Gastroesophageal sphincter (tissue), 4 donors: ENCODE data around the gene POLR2M. TPM values are rescaled to one million over a fixed set of nuclear protein-coding genes. Genes with fewer than 3 reads are reported as not detected.

Experiments
- ATAC-seq: fragments of 150-250 bp; one replicate; pipeline ENCODE4 v1.9.1; 2016; ENCODE audit warnings: mild to moderate bottlenecking, moderate library complexity
- H3K27ac ChIP-seq, 4 donors: fragments of 200-600 bp; sonication (generic) in 3 of 4; 1 replicate in 3 of 4; 2 replicates in 1 of 4; pipeline ENCODE4 v1.5.1; 2016 to 2019
- H3K27me3 ChIP-seq: fragments of 200-600 bp; sonication (generic); one replicate; pipeline ENCODE4 v1.5.1; 2019
- H3K36me3 ChIP-seq, 2 donors: fragments of 200-600 bp; sonication (generic); one replicate each; pipeline ENCODE4 v1.5.1; 2019; ENCODE audit warnings: control low read depth in 1 of 2
- H3K4me1 ChIP-seq, 3 donors: fragments of 200-600 bp; sonication (generic); 1 replicate in 2 of 3; 2 replicates in 1 of 3; pipeline ENCODE4 v1.5.1; 2016 to 2019; ENCODE audit warnings: control low read depth in 2 of 3
- H3K4me3 ChIP-seq, 2 donors: fragments of 200-600 bp; sonication (generic); one replicate each; pipeline ENCODE4 v1.5.1; 2019; ENCODE audit warnings: mild to moderate bottlenecking in 1 of 2, moderate library complexity in 1 of 2
- H3K9me3 ChIP-seq, 3 donors: fragments of 200-600 bp; sonication (generic); one replicate each; pipeline ENCODE4 v1.5.1; 2017 to 2019; ENCODE audit warnings: control low read depth in 2 of 3
- CTCF ChIP-seq, 4 experiments: fragments of 200-600 bp in 2 of 4; fragments of 450-650 bp in 2 of 4; sonication (generic) in 1 of 4; IDR thresholded peaks; one replicate each; pipeline ENCODE4 v1.5.1; 2017 to 2019; ENCODE audit warnings: antibody characterized with exemption in 4 of 4, mild to moderate bottlenecking in 2 of 4, moderate library complexity in 2 of 4
- EP300 ChIP-seq: sonication (generic); formaldehyde crosslinking; IDR thresholded peaks from one replicate; pipeline ENCODE4 v1.6.1; 2017; ENCODE audit warnings: antibody characterized with exemption, mild to moderate bottlenecking
- POLR2A ChIP-seq, 2 donors: fragments of 450-650 bp; IDR thresholded peaks; one replicate each; pipeline ENCODE4 v1.6.1; 2017; ENCODE audit warnings: antibody characterized with exemption in 2 of 2, mild to moderate bottlenecking in 2 of 2, moderate library complexity in 1 of 2
- POLR2AphosphoS5 ChIP-seq: sonication (generic); formaldehyde crosslinking; IDR thresholded peaks from one replicate; pipeline ENCODE4 v1.6.1; 2017; ENCODE audit warnings: antibody characterized with exemption
- WGBS, 2 donors: methylation state at CpG; one replicate each; pipeline ENCODE4 v1.1.5; 2018; ENCODE audit warnings: low coverage in 1 of 2; 5-methylcytosine and 5-hydroxymethylcytosine counted together
- total RNA-seq, 4 donors: library from RNA; depleted of rRNA; stranded (reverse); fragments of >200 nt; gene quantifications; one replicate each; pipeline ENCODE4 v1.1.0, GENCODE V29; 2016

Gene POLR2M
- total RNA-seq, 4 donors from 2014 or later = 47.3 to 80.5 (median 59.0) TPM

- H3K27me3 ChIP-seq = no peaks in the 10 kb centered on the region
- TF ChIP-seq POLR2AphosphoS5 = no peak
- TF ChIP-seq EP300 = no peak
- TF ChIP-seq CTCF (IDR thresholded peaks at IDR 0.05) = no peak
- no peak for TF ChIP-seq POLR2A (IDR thresholded peaks at IDR 0.05)
- H3K4me3 ChIP-seq = no peak overlapping the region
- peak; percentile 31 for ATAC-seq
- no peaks in the 10 kb centered on the region for H3K9me3 ChIP-seq
- WGBS, 2 donors = 90% methylated on average over 2 of the region's 6 CpGs; no CpG with 5 or more reads in 1 of the 2 donors
- peak overlapping the region in 2 of 4 donors; percentile 4 to 14 for H3K27ac ChIP-seq
- no peaks in the 10 kb centered on the region for H3K36me3 ChIP-seq
- H3K4me1 ChIP-seq = peaks cover 0 to 17% (median 2%) of the 10 kb centered on the region in 3 donors
Measured at GRCh38 chr15:57690341-57690966, 16.1 kb upstream of the POLR2M start.

GRCh38 chr15:57691082-57691481, 15.4 kb upstream of the POLR2M start:
- Histone ChIP-seq H3K27ac (peak overlapping the region in 1 of 4 donors; percentile 14), H3K4me1 (peaks cover 0 to 11% (median 0%) of the 10 kb centered on the region in 3 donors), H3K4me3 (no peak overlapping the region), H3K36me3 (no peaks in the 10 kb centered on the region), H3K9me3 (no peaks in the 10 kb centered on the region), H3K27me3 (no peaks in the 10 kb centered on the region)
- WGBS, 2 donors = 25 to 60% methylated on average over 1 of the region's 1 CpG
- TF ChIP-seq EP300 (no peak), POLR2AphosphoS5 (no peak)
- no peak for ATAC-seq

- H3K4me3 ChIP-seq = no peak overlapping the region
- H3K9me3 ChIP-seq = no peaks in the 10 kb centered on the region
- H3K4me1 ChIP-seq = peaks cover 0 to 10% (median 0%) of the 10 kb centered on the region in 3 donors
- H3K27me3 ChIP-seq = no peaks in the 10 kb centered on the region
- no peak for ATAC-seq
- 36 to 58% methylated on average over 1 of the region's 1 CpG for WGBS, 2 donors
- TF ChIP-seq EP300 = no peak
- no peak for TF ChIP-seq POLR2AphosphoS5
- TF ChIP-seq POLR2A (IDR thresholded peaks at IDR 0.05) = no peak
- TF ChIP-seq CTCF (IDR thresholded peaks at IDR 0.05) = no peak
- H3K36me3 ChIP-seq = no peaks in the 10 kb centered on the region
- peak overlapping the region in 1 of 4 donors; percentile 0 for H3K27ac ChIP-seq
Measured at GRCh38 chr15:57692709-57693108, 13.8 kb upstream of the POLR2M start.

- Histone ChIP-seq H3K4me1 (peaks cover 0 to 10% (median 0%) of the 10 kb centered on the region in 3 donors), H3K4me3 (no peak overlapping the region), H3K9me3 (no peaks in the 10 kb centered on the region), H3K27ac (no peak overlapping the region), H3K36me3 (no peaks in the 10 kb centered on the region), H3K27me3 (no peaks in the 10 kb centered on the region)
- no peak for ATAC-seq
- TF ChIP-seq CTCF (IDR thresholded peaks at IDR 0.05) (no peak), EP300 (no peak), POLR2AphosphoS5 (no peak), POLR2A (IDR thresholded peaks at IDR 0.05) (no peak)
- 30 to 88% methylated on average over 1 of the region's 1 CpG for WGBS, 2 donors
Measured at GRCh38 chr15:57694279-57694678, 12.2 kb upstream of the POLR2M start.

- H3K36me3 ChIP-seq = no peaks in the 10 kb centered on the region
- no peak overlapping the region for H3K27ac ChIP-seq
- peaks cover 0 to 10% (median 0%) of the 10 kb centered on the region in 3 donors for H3K4me1 ChIP-seq
- no peaks in the 10 kb centered on the region for H3K9me3 ChIP-seq
- TF ChIP-seq EP300 = no peak
- no peak for TF ChIP-seq POLR2AphosphoS5
- TF ChIP-seq POLR2A (IDR thresholded peaks at IDR 0.05) = no peak
- TF ChIP-seq CTCF (IDR thresholded peaks at IDR 0.05) = no peak
- no peaks in the 10 kb centered on the region for H3K27me3 ChIP-seq
- H3K4me3 ChIP-seq = no peak overlapping the region
- 47 to 86% methylated on average over 1 to 4 of the region's 5 CpGs for WGBS, 2 donors
- ATAC-seq = no peak
Measured at GRCh38 chr15:57696146-57696545, 10.4 kb upstream of the POLR2M start.
